ENCODE data around the gene TARS2.

The TARS2 gene

DNA sequence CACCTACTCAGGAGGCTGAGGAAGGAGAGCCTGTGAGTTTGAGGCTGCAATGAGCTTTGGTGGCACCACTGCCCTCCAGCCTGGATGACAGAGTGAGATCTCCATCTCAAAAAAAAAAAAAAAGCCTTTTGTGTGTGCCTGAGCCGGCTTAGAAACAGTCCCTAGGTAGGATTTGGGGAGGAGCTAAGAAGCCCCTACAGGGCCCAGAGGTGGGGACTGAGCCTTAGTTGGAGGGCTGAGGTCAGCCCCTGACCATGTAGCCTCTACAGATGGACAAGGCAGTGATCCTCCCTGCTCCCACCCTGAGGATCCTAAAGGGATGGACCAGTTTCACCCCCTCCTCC is 64.5 kb downstream of the TARS2 start:
- TF ChIP-seq, protein P1, sequence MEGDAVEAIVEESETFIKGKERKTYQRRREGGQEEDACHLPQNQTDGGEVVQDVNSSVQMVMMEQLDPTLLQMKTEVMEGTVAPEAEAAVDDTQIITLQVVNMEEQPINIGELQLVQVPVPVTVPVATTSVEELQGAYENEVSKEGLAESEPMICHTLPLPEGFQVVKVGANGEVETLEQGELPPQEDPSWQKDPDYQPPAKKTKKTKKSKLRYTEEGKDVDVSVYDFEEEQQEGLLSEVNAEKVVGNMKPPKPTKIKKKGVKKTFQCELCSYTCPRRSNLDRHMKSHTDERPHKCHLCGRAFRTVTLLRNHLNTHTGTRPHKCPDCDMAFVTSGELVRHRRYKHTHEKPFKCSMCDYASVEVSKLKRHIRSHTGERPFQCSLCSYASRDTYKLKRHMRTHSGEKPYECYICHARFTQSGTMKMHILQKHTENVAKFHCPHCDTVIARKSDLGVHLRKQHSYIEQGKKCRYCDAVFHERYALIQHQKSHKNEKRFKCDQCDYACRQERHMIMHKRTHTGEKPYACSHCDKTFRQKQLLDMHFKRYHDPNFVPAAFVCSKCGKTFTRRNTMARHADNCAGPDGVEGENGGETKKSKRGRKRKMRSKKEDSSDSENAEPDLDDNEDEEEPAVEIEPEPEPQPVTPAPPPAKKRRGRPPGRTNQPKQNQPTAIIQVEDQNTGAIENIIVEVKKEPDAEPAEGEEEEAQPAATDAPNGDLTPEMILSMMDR (conservative IDR thresholded peaks at IDR 0.05; ENCODE audit: low read depth, low read length): no peak
- DNase-seq (ENCODE audit: low read depth): no peak
- H3K4me3 ChIP-seq (ENCODE audit: low read depth, low read length): no peak overlapping the region

DNA sequence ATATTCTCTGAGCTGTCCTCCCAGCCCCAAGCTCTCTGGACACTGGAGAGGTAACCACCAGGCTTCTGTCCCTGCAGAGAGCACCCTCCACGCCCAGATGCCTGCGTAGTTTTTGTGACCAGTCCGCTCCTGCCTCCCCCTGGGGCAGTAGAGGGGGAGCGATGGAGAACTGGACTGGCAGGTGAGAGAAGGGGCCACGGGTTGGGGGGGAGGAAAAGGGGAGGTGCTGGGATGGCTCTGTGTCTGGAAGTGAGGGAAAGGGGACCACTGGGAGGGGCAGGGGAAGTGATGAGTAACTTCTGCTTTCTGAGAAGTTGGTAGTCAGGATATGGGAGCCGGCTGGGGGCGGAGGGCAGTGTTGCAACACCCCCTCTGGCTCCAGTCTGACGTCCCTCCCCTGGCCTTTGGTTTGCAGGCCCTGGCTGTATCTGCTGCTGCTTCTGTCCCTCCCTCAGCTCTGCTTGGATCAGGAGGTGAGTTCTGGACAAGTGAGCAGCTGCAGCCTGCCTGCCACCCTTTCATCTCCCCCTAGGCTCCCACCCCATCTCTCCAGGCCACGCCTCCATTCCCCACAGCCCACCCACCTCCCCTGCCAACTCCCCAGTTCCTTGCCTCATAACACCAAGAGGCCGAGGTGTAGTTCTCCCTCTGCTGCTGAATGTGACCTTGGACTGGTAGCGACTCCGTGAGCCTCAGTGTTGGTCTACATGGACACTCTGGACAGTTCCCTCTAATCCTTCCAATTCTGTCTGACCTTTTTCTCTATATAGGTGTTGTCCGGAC is 65.1 kb downstream of the TARS2 start:
- H3K4me3 ChIP-seq (ENCODE audit: low read depth, low read length): no peak overlapping the region
- DNase-seq (ENCODE audit: low read depth): peak; percentile 97
- TF ChIP-seq, protein P1 (conservative IDR thresholded peaks at IDR 0.05; ENCODE audit: low read depth, low read length): no peak

DNA sequence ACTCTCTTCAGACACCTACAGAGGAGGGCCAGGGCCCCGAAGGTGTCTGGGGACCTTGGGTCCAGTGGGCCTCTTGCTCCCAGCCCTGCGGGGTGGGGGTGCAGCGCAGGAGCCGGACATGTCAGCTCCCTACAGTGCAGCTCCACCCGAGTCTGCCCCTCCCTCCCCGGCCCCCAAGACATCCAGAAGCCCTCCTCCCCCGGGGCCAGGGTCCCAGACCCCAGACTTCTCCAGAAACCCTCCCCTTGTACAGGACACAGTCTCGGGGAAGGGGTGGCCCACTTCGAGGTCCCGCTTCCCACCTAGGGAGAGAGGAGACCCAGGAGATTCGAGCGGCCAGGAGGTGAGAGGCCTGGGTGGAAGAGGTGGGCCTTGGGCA is 65.7 kb downstream of the TARS2 start:
- DNase-seq (ENCODE audit: low read depth): no peak
- H3K4me3 ChIP-seq (ENCODE audit: low read depth, low read length): no peak overlapping the region
- TF ChIP-seq, protein P1 (conservative IDR thresholded peaks at IDR 0.05; ENCODE audit: low read depth, low read length): no peak

DNA sequence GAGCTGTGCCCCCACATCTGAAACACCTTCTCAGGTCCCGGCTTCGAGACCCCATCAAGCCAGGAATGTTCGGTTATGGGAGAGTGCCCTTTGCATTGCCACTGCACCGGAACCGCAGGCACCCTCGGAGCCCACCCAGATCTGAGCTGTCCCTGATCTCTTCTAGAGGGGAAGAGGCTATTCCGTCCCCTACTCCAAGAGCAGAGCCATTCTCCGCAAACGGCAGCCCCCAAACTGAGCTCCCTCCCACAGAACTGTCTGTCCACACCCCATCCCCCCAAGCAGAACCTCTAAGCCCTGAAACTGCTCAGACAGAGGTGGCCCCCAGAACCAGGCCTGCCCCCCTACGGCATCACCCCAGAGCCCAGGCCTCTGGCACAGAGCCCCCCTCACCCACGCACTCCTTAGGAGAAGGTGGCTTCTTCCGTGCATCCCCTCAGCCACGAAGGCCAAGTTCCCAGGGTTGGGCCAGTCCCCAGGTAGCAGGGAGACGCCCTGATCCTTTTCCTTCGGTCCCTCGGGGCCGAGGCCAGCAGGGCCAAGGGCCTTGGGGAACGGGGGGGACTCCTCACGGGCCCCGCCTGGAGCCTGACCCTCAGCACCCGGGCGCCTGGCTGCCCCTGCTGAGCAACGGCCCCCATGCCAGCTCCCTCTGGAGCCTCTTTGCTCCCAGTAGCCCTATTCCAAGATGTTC is 66.3 kb downstream of the TARS2 start:
- no peak for DNase-seq (ENCODE audit: low read depth)
- TF ChIP-seq, protein P1 (conservative IDR thresholded peaks at IDR 0.05; ENCODE audit: low read depth, low read length): no peak
- no peak overlapping the region for H3K4me3 ChIP-seq (ENCODE audit: low read depth, low read length)

DNA sequence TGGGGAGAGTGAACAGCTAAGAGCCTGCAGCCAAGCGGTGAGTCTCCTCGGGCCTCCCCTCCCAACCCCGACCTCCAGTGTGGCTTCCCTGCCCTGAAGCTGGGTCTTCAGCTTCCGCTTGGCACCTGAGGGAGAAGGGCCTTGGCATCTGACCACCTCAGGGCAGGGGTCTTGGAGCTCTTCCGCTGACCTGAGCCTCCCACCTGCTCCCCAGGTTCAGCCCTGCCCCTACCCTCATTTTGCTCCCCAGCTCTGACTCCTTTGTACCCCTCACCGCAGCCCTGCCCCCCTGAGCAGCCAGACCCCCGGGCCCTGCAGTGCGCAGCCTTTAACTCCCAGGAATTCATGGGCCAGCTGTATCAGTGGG is 66.8 kb downstream of the TARS2 start:
- no peak for DNase-seq (ENCODE audit: low read depth)
- TF ChIP-seq, protein P1 (conservative IDR thresholded peaks at IDR 0.05; ENCODE audit: low read depth, low read length): no peak
- H3K4me3 ChIP-seq (ENCODE audit: low read depth, low read length): no peak overlapping the region

DNA sequence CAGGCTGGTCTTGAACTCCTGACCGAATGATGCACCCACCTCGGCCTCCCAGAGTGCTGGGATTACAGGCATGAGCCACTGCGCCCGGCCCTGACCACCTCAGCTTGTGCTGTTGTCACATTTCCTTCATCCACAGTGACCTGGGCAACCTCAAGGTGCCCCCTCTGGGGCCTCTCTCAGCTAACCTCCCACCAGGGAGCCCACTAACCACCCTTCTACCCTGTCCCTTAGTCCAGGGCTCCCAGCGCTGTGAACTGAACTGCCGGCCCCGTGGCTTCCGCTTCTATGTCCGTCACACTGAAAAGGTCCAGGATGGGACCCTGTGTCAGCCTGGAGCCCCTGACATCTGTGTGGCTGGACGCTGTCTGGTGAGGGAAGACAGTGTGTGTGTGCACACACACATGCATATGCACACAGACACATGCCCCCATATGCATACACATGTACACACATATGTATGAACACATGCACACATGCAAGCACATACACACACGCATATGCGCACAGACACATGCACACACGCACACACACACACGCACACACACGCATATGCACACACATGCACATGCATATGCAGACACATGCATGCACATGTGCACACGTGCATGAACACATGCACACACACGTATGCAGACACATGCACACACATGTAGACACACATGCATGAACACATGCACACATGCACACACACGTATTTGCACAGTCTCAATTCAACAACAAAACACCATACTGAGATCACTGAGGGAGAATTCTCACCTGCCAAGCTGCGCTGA is 68.2 kb downstream of the TARS2 start:
- no peak for DNase-seq (ENCODE audit: low read depth)
- no peak overlapping the region for H3K4me3 ChIP-seq (ENCODE audit: low read depth, low read length)
- TF ChIP-seq, protein P1 (conservative IDR thresholded peaks at IDR 0.05; ENCODE audit: low read depth, low read length): no peak
